Common myeloid progenitor, CD34-positive (primary cell): ENCODE measurements around the gene FBLN1.
"Not testable (repeated sequence)": the region's sequence is repeated elsewhere in the genome, so short reads cannot be mapped to it uniquely, and the experiment has no call there.

Experiments used
- CTCF ChIA-PET: fragments of 350-600 bp; sonication (Branson Sonifier 250); formaldehyde crosslinking; loops from one replicate; lab custom pipeline; 2021; ENCODE audit warnings: antibody characterized with exemption; lab: Charles Lee
- POLR2A ChIA-PET: fragments of 350-600 bp; sonication (Branson Sonifier 250); formaldehyde crosslinking; loops from one replicate; lab custom pipeline; 2021; ENCODE audit warnings: antibody characterized with exemption; lab: Charles Lee
- DNase-seq, 3 donors: peaks; one replicate each; pipeline versions ENCODE4 v3.0.0 to v3.0.0-alpha.2; 2013
- H3K27ac ChIP-seq, 2 experiments: 1 replicate in 1 of 2; 2 replicates in 1 of 2; pipeline ENCODE4 v1.7.0; 2013; ENCODE audit warnings: inconsistent platforms in 2 of 2, low read length in 2 of 2, mild to moderate bottlenecking in 2 of 2, low read depth in 1 of 2, moderate library complexity in 1 of 2; ENCODE audit not compliant: severe bottlenecking in 2 of 2, insufficient read depth in 1 of 2, poor library complexity in 1 of 2
- H3K27me3 ChIP-seq, 5 experiments: replicated peaks in 2 of 5; 1 replicate in 3 of 5; 2 replicates in 2 of 5; pipeline versions ENCODE4 v1.6.1 to v1.7.0; 2013; ENCODE audit warnings: low read length in 4 of 5, mild to moderate bottlenecking in 2 of 5, moderate library complexity in 2 of 5, inconsistent platforms in 1 of 5; ENCODE audit not compliant: insufficient read depth in 5 of 5, control insufficient read depth in 4 of 5
- H3K36me3 ChIP-seq, 4 experiments: 1 replicate in 2 of 4; 2 replicates in 2 of 4; pipeline versions ENCODE4 v1.6.1 to v1.7.0; 2013; ENCODE audit warnings: low read length in 3 of 4, control low read depth in 1 of 4, mild to moderate bottlenecking in 1 of 4; ENCODE audit not compliant: control insufficient read depth in 4 of 4, insufficient read depth in 4 of 4
- H3K4me1 ChIP-seq, 4 experiments: 1 replicate in 3 of 4; 2 replicates in 1 of 4; pipeline versions ENCODE4 v1.6.1 to v1.7.1; 2013; ENCODE audit warnings: low read length in 3 of 4, mild to moderate bottlenecking in 3 of 4, control low read depth in 1 of 4, inconsistent platforms in 1 of 4, moderate library complexity in 1 of 4; ENCODE audit not compliant: control insufficient read depth in 4 of 4, insufficient read depth in 4 of 4; ENCODE audit errors: control extremely low read depth in 1 of 4
- H3K4me3 ChIP-seq, 7 experiments: 1 replicate in 4 of 7; 2 replicates in 3 of 7; pipeline versions ENCODE4 v1.5.1 to v1.7.0; 2013; ENCODE audit warnings: mild to moderate bottlenecking in 7 of 7, low read length in 6 of 7, moderate library complexity in 6 of 7, inconsistent platforms in 2 of 7, low read depth in 2 of 7, control low read depth in 1 of 7; ENCODE audit not compliant: insufficient read depth in 4 of 7, control insufficient read depth in 1 of 7; ENCODE audit errors: extremely low read depth in 1 of 7
- H3K9me3 ChIP-seq, 5 experiments: 1 replicate in 4 of 5; 2 replicates in 1 of 5; pipeline versions ENCODE4 v1.6.1 to v1.7.1; 2013; ENCODE audit warnings: low read length in 4 of 5, mild to moderate bottlenecking in 2 of 5, inconsistent platforms in 1 of 5, low read depth in 1 of 5, moderate library complexity in 1 of 5; ENCODE audit not compliant: control insufficient read depth in 4 of 5, insufficient read depth in 2 of 5; ENCODE audit errors: control extremely low read depth in 1 of 5
- WGBS: methylation state at CpG from one replicate; pipeline ENCODE4 v1.1.5; 2013; ENCODE audit not compliant: insufficient coverage; 5-methylcytosine and 5-hydroxymethylcytosine counted together

Gene FBLN1

DNA sequence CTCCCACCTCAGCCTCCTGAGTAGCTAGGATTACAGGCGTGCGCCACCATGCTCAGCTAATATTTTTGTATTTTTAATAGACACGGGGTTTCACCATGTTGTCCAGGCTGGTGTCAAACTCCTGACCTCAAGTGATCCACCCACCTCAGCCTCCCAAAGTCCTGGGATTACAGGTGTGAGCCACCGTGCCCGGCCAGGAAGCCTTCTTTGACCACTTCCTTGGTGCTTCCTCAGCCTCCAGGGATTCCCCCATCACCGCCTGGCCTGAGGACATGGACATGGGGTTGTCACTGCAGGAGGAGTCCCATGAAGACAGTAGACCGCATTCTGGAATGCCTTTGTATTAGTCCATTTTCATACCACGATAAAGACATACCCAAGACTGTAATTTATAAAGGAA is 8.4 kb upstream of the FBLN1 start:
- POLR2A ChIA-PET, CTCF ChIA-PET, H3K36me3 ChIP-seq, H3K9me3 ChIP-seq, H3K27ac ChIP-seq, DNase-seq, H3K4me1 ChIP-seq, H3K4me3 ChIP-seq: not testable (repeated sequence)
- peaks cover 0 to 11% (median 6%) of the 10 kb centered on the region in 5 experiments for H3K27me3 ChIP-seq
- 96% methylated on average over 6 of the region's 8 CpGs for WGBS

DNA sequence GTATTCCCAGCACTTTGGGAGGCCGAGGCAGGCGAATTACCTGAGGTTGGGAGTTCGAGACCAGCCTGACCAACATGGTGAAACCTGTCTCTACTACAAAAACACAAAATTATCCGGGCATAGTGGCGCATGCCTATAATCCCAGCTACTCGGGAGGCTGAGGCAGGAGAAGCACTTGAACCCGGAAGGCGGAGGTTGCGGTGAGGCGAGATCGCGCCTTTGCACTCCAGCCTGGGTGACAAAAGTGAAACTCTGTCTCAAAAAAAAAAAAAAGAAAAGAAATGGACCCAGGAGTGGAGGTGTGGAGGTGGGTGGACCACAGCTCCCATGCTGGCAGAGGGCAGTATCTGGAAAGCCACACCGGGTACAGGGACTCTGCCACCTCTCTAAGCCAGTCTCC is 7.1 kb upstream of the FBLN1 start:
- H3K27me3 ChIP-seq, result peaks cover 0 to 16% (median 6%) of the 10 kb centered on the region in 5 experiments
- H3K4me3 ChIP-seq, DNase-seq, H3K36me3 ChIP-seq, CTCF ChIA-PET, POLR2A ChIA-PET, H3K27ac ChIP-seq, H3K4me1 ChIP-seq, H3K9me3 ChIP-seq: not testable (repeated sequence)
- WGBS, result 91% methylated on average over 7 of the region's 13 CpGs

DNA sequence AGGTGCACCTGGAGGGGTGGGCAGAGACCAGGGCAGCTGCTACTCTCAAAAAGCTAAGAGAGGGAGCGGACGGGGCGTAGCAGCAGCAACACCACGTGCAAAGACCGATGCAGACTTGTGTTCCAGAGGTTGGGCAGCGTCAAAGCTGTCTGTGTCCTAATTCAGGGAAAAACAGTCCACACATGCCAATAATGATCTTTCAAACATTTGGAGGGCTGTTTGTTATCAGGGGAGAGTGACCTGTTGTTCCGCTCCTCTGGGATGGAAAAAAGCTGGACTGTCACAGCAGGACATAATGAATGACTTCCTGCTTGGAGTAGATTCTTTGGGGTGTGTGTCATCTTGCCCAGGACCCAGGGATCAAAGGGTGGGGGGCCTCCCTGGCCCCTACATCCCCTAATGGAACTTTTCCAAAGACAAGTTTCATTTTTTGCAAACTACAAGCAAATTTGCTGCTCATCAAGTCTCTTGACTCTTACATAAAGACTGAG is 6.2 kb upstream of the FBLN1 start:
- H3K4me3 ChIP-seq, result no peak overlapping the region
- WGBS, result 73% methylated on average over 6 of the region's 7 CpGs
- DNase-seq, result no peak
- no peaks in the 10 kb centered on the region for H3K4me1 ChIP-seq
- H3K9me3 ChIP-seq, result no peaks in the 10 kb centered on the region
- POLR2A ChIA-PET, result no interaction called here
- CTCF ChIA-PET, result no interaction called here
- peaks cover 0 to 19% (median 6%) of the 10 kb centered on the region in 5 experiments for H3K27me3 ChIP-seq
- H3K36me3 ChIP-seq, result no peaks in the 10 kb centered on the region
- H3K27ac ChIP-seq, result no peak overlapping the region

DNA sequence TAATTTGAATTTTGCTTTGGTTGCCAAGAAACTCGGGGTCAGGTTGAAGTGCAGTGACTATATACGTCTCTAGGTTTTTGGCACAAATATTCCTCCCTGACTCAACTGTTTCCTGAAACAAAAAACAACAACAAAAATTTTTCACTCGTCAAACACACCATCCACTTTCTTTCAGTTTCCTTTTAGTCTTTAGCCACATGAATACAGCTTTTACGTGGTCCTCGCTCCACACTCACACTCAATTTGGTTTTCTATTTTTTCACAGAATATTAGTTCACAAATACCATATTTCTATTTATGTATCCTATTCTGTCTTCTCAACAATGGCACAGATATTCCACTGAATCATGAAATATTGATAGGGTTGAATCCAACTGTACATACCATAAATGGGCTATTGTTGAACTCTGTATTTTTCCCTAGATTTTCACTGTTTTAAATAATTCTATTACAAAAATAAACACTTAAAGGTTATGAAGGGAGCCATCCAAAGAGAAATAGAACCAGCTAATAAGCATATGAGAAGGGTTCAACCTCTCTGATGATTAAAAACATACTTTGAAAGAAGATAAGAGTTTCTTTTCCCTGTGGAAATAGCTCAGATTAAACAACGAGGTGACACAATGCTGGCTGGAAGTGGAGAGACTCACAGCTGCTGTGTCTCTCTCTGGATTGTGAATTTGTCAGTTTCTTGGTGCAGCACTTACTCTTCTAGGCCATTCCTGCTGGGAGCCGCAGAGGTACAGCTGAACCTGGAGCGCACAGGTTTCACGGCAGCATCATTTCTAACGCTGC is 5.1 kb upstream of the FBLN1 start:
- WGBS, result 80% methylated on average over 6 of the region's 10 CpGs
- Histone ChIP-seq H3K27me3 (peaks cover 0 to 30% (median 6%) of the 10 kb centered on the region in 5 experiments), H3K36me3 (no peaks in the 10 kb centered on the region), H3K4me3 (no peak overlapping the region), H3K4me1 (peaks cover 0 to 4% (median 1%) of the 10 kb centered on the region in 4 experiments), H3K9me3 (no peaks in the 10 kb centered on the region), H3K27ac (no peak overlapping the region)
- no peak for DNase-seq
- CTCF ChIA-PET, result no interaction called here
- POLR2A ChIA-PET, result no interaction called here

DNA sequence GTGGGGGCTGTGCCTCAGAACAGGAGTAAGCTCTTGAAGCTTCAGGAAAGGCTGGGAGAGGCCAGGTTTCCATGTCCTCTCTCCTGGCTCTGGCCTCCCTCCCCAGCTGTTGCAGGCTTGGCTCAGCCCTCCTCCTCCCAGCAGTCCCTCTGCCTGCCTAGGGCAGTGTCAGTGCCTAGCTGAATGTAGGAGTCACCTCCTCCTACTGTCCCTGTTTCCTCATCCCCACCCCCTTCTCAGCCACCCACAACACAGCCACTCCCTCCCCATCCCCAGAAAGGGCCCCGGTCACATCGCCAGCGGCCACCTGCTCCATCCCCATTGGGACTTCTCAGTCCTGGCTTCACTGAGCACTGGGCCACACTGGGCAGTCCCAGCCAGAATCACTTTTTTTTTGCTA is 2.9 kb upstream of the FBLN1 start:
- peaks cover 0 to 17% (median 13%) of the 10 kb centered on the region in 4 experiments for H3K4me1 ChIP-seq
- POLR2A ChIA-PET, result no interaction called here
- CTCF ChIA-PET, result interaction anchor here (0.6 kb wide), 1 partner anchor 1227 kb away, joined by 3 read pairs; no protein-coding TSS in a partner anchor

DNA sequence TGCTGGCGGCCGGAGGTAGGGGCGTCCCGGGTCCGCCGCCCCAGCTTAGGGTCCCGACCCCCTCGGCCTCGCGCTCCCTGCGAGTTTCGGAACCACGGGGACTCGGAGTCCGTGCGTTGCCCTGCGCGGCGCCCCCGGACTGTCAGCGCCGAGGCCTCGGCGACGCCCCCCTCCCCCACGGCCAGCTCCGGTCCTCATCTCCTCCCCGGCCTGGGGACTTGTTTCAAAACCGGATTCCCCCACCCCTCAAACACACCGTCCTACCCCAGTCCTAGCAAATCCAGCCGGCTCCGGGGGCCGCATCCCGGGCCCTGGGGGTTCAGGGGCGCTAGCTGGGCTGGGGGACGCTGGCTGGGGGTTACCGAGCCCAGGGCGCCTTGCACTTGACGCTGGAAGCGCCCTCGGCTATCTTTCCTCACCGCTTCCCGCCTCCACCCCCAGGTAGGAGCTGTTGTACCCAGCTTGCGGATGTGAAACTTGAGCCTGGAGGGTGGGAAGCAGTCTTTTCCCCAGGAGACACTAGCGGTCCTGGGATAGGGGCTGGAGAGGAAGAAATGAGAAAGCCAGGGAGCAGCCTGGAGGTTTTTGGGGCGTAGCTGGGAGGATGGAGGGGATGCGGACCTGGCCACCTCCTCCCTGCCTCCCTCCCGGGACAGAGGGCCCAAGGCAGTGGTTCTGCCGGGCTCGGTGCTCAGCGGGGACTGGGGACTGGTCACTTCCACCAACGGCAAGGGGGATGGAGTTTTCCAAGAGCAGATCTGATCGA is 550 bp downstream of the FBLN1 start:
- Histone ChIP-seq H3K9me3 (no peaks in the 10 kb centered on the region), H3K27me3 (peaks cover 0 to 51% (median 14%) of the 10 kb centered on the region in 5 experiments), H3K4me1 (peaks cover 0 to 24% (median 20%) of the 10 kb centered on the region in 4 experiments), H3K36me3 (no peaks in the 10 kb centered on the region), H3K27ac (no peak overlapping the region), H3K4me3 (peak overlapping the region in 6 of 7 experiments; percentile 8 to 66 (median 40))
- DNase-seq, result no peak
- CTCF ChIA-PET, result interaction anchor here (1.3 kb wide), 1 partner anchor 12 kb away, joined by 3 read pairs; no protein-coding TSS in a partner anchor
- WGBS, result 17% methylated on average over 42 of the region's 53 CpGs
- POLR2A ChIA-PET, result no interaction called here

More for the DNA sequence above, 2.9 kb upstream of the FBLN1 start:
- Histone ChIP-seq H3K27ac (no peak overlapping the region), H3K36me3 (no peaks in the 10 kb centered on the region), H3K4me3 (no peak overlapping the region), H3K27me3 (peaks cover 0 to 52% (median 12%) of the 10 kb centered on the region in 5 experiments), H3K9me3 (no peaks in the 10 kb centered on the region)
- 96% methylated on average over 3 of the region's 3 CpGs for WGBS
- no peak for DNase-seq
